WTC11 (cell line): Measurements from ENCODE around the gene ADAMTS9. TPM values are rescaled to one million over a fixed set of nuclear protein-coding genes. Genes with fewer than 3 reads are reported as not detected.

ENCODE experiments used
- ATAC-seq: fragments of 200-7000 bp; cut with Tn5 transposase; 2 replicates; pipeline ENCODE4 v1.10.0; 2021; ENCODE audit warnings: mild to moderate bottlenecking, moderate library complexity
- CTCF ChIA-PET: fragments of 300-600 bp; sonication (Branson Sonifier 250); formaldehyde crosslinking; loops from one replicate; lab custom pipeline; 2021; ENCODE audit warnings: antibody characterized with exemption; lab: Charles Lee
- POLR2A ChIA-PET: fragments of 350-600 bp; sonication (Branson Sonifier 250); formaldehyde crosslinking; loops from one replicate; lab custom pipeline; 2021; ENCODE audit warnings: antibody characterized with exemption; lab: Charles Lee
- DNase-seq: peaks from one replicate; pipeline ENCODE4 v3.0.0; 2021; ENCODE audit warnings: low spot score
- H3K27ac Mint-ChIP-seq: 2 replicates; pipeline ENCODE4 v1.8.0; 2021; ENCODE audit warnings: mixed read lengths
- H3K27me3 Mint-ChIP-seq: 2 replicates; pipeline ENCODE4 v1.8.0; 2021; ENCODE audit warnings: low read depth, mild to moderate bottlenecking, moderate library complexity, mixed read lengths
- H3K36me3 Mint-ChIP-seq: 2 replicates; pipeline ENCODE4 v1.8.0; 2021; ENCODE audit warnings: mixed read lengths
- H3K4me1 Mint-ChIP-seq: 2 replicates; pipeline ENCODE4 v1.8.0; 2022; ENCODE audit warnings: mixed read lengths
- H3K4me3 Mint-ChIP-seq: 2 replicates; pipeline ENCODE4 v1.8.0; 2021; ENCODE audit warnings: mild to moderate bottlenecking, moderate library complexity, mixed read lengths
- H3K9me3 Mint-ChIP-seq: 2 replicates; pipeline ENCODE4 v1.8.0; 2021; ENCODE audit warnings: mixed read lengths
- CBFB ChIP-seq: sonication (generic); formaldehyde crosslinking; IDR thresholded peaks from 2 replicates; pipeline ENCODE4 v1.8.1; 2022; ENCODE audit warnings: mild to moderate bottlenecking, low read depth, missing genetic modification reagents
- CREB1 ChIP-seq: sonication (generic); formaldehyde crosslinking; IDR thresholded peaks from 2 replicates; pipeline ENCODE4 v1.8.0; 2023; ENCODE audit warnings: mild to moderate bottlenecking, missing genetic modification reagents
- CREM ChIP-seq: sonication (generic); formaldehyde crosslinking; IDR thresholded peaks from 2 replicates; pipeline ENCODE4 v1.8.1; 2022; ENCODE audit warnings: mild to moderate bottlenecking, missing genetic modification reagents, moderate library complexity
- FOXP4 ChIP-seq: sonication (generic); formaldehyde crosslinking; IDR thresholded peaks from 2 replicates; pipeline ENCODE4 v1.8.0; 2022; ENCODE audit warnings: mild to moderate bottlenecking, missing genetic modification reagents
- GABPB1 ChIP-seq: sonication (generic); formaldehyde crosslinking; IDR thresholded peaks from 2 replicates; pipeline ENCODE4 v1.8.1; 2023; ENCODE audit warnings: mild to moderate bottlenecking, missing genetic modification reagents
- GTF2I ChIP-seq: fragments of 250-450 bp; sonication (Bioruptor Pico); conservative IDR thresholded peaks from 2 replicates; pipeline ENCODE4 v1.4.0; 2021; ENCODE audit warnings: mild to moderate bottlenecking
- IRF2 ChIP-seq: sonication (generic); formaldehyde crosslinking; IDR thresholded peaks from 2 replicates; pipeline ENCODE4 v1.8.0; 2022; ENCODE audit warnings: low read depth, missing genetic modification reagents, borderline replicate concordance
- MYBL2 ChIP-seq: sonication (generic); formaldehyde crosslinking; IDR thresholded peaks from 2 replicates; pipeline ENCODE4 v1.8.1; 2023; ENCODE audit warnings: mild to moderate bottlenecking, moderate library complexity, missing genetic modification reagents
- NFYB ChIP-seq: sonication (generic); formaldehyde crosslinking; conservative IDR thresholded peaks from 2 replicates; pipeline ENCODE4 v1.8.0; 2022; ENCODE audit warnings: low read depth, missing genetic modification reagents
- NR2C2 ChIP-seq: sonication (generic); formaldehyde crosslinking; IDR thresholded peaks from 2 replicates; pipeline ENCODE4 v1.8.0; 2022; ENCODE audit warnings: mild to moderate bottlenecking, missing genetic modification reagents
- PRDM15 ChIP-seq: sonication (generic); formaldehyde crosslinking; IDR thresholded peaks from 2 replicates; pipeline ENCODE4 v1.8.0; 2022; ENCODE audit warnings: missing genetic modification reagents
- PREB ChIP-seq: sonication (generic); formaldehyde crosslinking; IDR thresholded peaks from 2 replicates; pipeline ENCODE4 v1.8.1; 2022; ENCODE audit warnings: mild to moderate bottlenecking, missing genetic modification reagents, moderate library complexity, borderline replicate concordance
- SP1 ChIP-seq: sonication (generic); formaldehyde crosslinking; conservative IDR thresholded peaks from 2 replicates; pipeline ENCODE4 v1.8.1; 2022; ENCODE audit warnings: missing genetic modification reagents
- STAT6 ChIP-seq: sonication (generic); formaldehyde crosslinking; conservative IDR thresholded peaks from 2 replicates; pipeline ENCODE4 v1.8.1; 2023; ENCODE audit warnings: mild to moderate bottlenecking, low read depth, missing genetic modification reagents, moderate library complexity
- TP53 ChIP-seq: sonication (generic); formaldehyde crosslinking; IDR thresholded peaks from 2 replicates; pipeline ENCODE4 v1.8.1; 2023; ENCODE audit warnings: mild to moderate bottlenecking, missing genetic modification reagents
- ZBTB21 ChIP-seq: sonication (generic); formaldehyde crosslinking; IDR thresholded peaks from 2 replicates; pipeline ENCODE4 v1.8.1; 2023; ENCODE audit warnings: mild to moderate bottlenecking, missing genetic modification reagents, borderline replicate concordance
- ZNF138 ChIP-seq: sonication (generic); formaldehyde crosslinking; conservative IDR thresholded peaks from 2 replicates; pipeline ENCODE4 v1.8.1; 2022; ENCODE audit warnings: mild to moderate bottlenecking, moderate library complexity, missing genetic modification reagents
- ZNF219 ChIP-seq: sonication (generic); formaldehyde crosslinking; IDR thresholded peaks from 2 replicates; pipeline ENCODE4 v1.8.0; 2023; ENCODE audit warnings: missing genetic modification reagents, mild to moderate bottlenecking, borderline replicate concordance
- ZNF263 ChIP-seq: sonication (generic); formaldehyde crosslinking; IDR thresholded peaks from 2 replicates; pipeline ENCODE4 v1.8.1; 2022; ENCODE audit warnings: low read depth, mild to moderate bottlenecking, moderate library complexity, missing genetic modification reagents
- ZNF416 ChIP-seq: fragments of 250-450 bp; sonication (Bioruptor Pico); IDR thresholded peaks from 2 replicates; pipeline ENCODE4 v1.9.0; 2021; ENCODE audit warnings: mild to moderate bottlenecking, inconsistent platforms
- ZNF423 ChIP-seq: fragments of 250-450 bp; sonication (Bioruptor Pico); IDR thresholded peaks from 2 replicates; pipeline ENCODE4 v2.1.2; 2022; ENCODE audit warnings: mild to moderate bottlenecking, moderate library complexity
- total RNA-seq: library from RNA; stranded (reverse); gene quantifications from 3 replicates; pipeline ENCODE4 v1.2.3, GENCODE V29; 2021
- TF ChIP-seq, protein P1 (sequence below): sonication (generic); formaldehyde crosslinking; IDR thresholded peaks from 2 replicates; pipeline ENCODE4 v1.8.0; 2023; ENCODE audit warnings: mild to moderate bottlenecking, missing genetic modification reagents

Gene ADAMTS9
- total RNA-seq, 1 experiment from 2014 or later = 3.1 TPM

GRCh38 chr3:64578797-64579196, 109.0 kb downstream of the ADAMTS9 start:
- Mint-ChIP-seq H3K36me3 (no peaks in the 10 kb centered on the region), H3K27ac (no peak overlapping the region), H3K4me1 (peaks cover 35% of the 10 kb centered on the region), H3K4me3 (no peak overlapping the region), H3K9me3 (no peaks in the 10 kb centered on the region), H3K27me3 (no peaks in the 10 kb centered on the region; the same call in 1 of the 2 replicates)
- no peak for DNase-seq
- CTCF ChIA-PET = no interaction called here
- no peak for ATAC-seq
- POLR2A ChIA-PET = no interaction called here
- TF ChIP-seq IRF2 (CRISPR knock-in tag) = no peak
- no peak for TF ChIP-seq GTF2I (CRISPR knock-in tag)
- no peak for TF ChIP-seq ZNF219
- no peak for TF ChIP-seq NR2C2 (CRISPR knock-in tag)
- no peak for TF ChIP-seq CREM (CRISPR knock-in tag)
- TF ChIP-seq GABPB1 (CRISPR knock-in tag) = no peak
- TF ChIP-seq FOXP4 = no peak
- TF ChIP-seq STAT6 = no peak
- TF ChIP-seq CREB1 = no peak
- TF ChIP-seq PREB (CRISPR knock-in tag) = no peak
- TF ChIP-seq ZBTB21 (CRISPR knock-in tag) = no peak

GRCh38 chr3:64578062-64578770, 109.6 kb downstream of the ADAMTS9 start:
- no peak for DNase-seq
- H3K27ac Mint-ChIP-seq = no peak overlapping the region
- no peaks in the 10 kb centered on the region; the same call in 1 of the 2 replicates for H3K27me3 Mint-ChIP-seq
- no peaks in the 10 kb centered on the region for H3K36me3 Mint-ChIP-seq
- POLR2A ChIA-PET = no interaction called here
- H3K4me1 Mint-ChIP-seq = peaks cover 31% of the 10 kb centered on the region
- no peak for ATAC-seq
- no peaks in the 10 kb centered on the region for H3K9me3 Mint-ChIP-seq
- H3K4me3 Mint-ChIP-seq = no peak overlapping the region
- CTCF ChIA-PET = no interaction called here
- TF ChIP-seq ZNF138 = no peak
- TF ChIP-seq PRDM15 = no peak
- no peak for TF ChIP-seq ZNF416 (CRISPR knock-in tag)
- no peak for TF ChIP-seq ZNF423
- TF ChIP-seq ZNF263 = no peak
- no peak for TF ChIP-seq TP53 (CRISPR knock-in tag)
- no peak for TF ChIP-seq SP1 (CRISPR knock-in tag)
- TF ChIP-seq, protein P1, sequence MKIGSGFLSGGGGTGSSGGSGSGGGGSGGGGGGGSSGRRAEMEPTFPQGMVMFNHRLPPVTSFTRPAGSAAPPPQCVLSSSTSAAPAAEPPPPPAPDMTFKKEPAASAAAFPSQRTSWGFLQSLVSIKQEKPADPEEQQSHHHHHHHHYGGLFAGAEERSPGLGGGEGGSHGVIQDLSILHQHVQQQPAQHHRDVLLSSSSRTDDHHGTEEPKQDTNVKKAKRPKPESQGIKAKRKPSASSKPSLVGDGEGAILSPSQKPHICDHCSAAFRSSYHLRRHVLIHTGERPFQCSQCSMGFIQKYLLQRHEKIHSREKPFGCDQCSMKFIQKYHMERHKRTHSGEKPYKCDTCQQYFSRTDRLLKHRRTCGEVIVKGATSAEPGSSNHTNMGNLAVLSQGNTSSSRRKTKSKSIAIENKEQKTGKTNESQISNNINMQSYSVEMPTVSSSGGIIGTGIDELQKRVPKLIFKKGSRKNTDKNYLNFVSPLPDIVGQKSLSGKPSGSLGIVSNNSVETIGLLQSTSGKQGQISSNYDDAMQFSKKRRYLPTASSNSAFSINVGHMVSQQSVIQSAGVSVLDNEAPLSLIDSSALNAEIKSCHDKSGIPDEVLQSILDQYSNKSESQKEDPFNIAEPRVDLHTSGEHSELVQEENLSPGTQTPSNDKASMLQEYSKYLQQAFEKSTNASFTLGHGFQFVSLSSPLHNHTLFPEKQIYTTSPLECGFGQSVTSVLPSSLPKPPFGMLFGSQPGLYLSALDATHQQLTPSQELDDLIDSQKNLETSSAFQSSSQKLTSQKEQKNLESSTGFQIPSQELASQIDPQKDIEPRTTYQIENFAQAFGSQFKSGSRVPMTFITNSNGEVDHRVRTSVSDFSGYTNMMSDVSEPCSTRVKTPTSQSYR (CRISPR knock-in tag) = no peak
- no peak for TF ChIP-seq NFYB (CRISPR knock-in tag)
- TF ChIP-seq CBFB (CRISPR knock-in tag) = no peak
- TF ChIP-seq MYBL2 (CRISPR knock-in tag) = no peak
